ENCODE results near the gene MTHFD2. TPM values are rescaled to one million over a fixed set of nuclear protein-coding genes. Genes with fewer than 3 reads are reported as not detected.

MTHFD2 gene
- total and polyA plus RNA-seq, 2 donors (not counting 3 experiments of a cell fraction or from before 2014, with no cell fraction given): 25.6 to 83.2 TPM

GRCh38 chr2:74205113-74205512, 6.7 kb downstream of the MTHFD2 start:
- H3K4me3 ChIP-seq (replicated peaks in 1 of 3; ENCODE audit: insufficient read depth in 1 of 3, low read depth in 1 of 3, low read length in 3 of 3): no peak overlapping the region
- TF ChIP-seq EZH2 (IDR thresholded peaks at IDR 0.05; ENCODE audit: borderline replicate concordance, low read depth, low read length, severe bottlenecking): no peak
- no peak for TF ChIP-seq POLR2A (IDR thresholded peaks at IDR 0.05; ENCODE audit: low read depth, low read length)
- TF ChIP-seq MAX (IDR thresholded peaks at IDR 0.05; ENCODE audit: insufficient read depth, insufficient read length): no peak
- no peak for TF ChIP-seq GATA2 (IDR thresholded peaks at IDR 0.05; ENCODE audit: insufficient read depth, insufficient read length, low read depth, low read length)
- TF ChIP-seq MYC (IDR thresholded peaks at IDR 0.05; ENCODE audit: low read depth, low read length): no peak
- TF ChIP-seq FOS (IDR thresholded peaks at IDR 0.05; ENCODE audit: borderline replicate concordance, insufficient read depth, low read length): no peak
- no peak for TF ChIP-seq CTCF (IDR thresholded peaks at IDR 0.05; ENCODE audit: extremely low read depth in 1 of 2, insufficient read depth in 1 of 2, low read depth in 1 of 2, low read length in 2 of 2)
- TF ChIP-seq POLR2AphosphoS5 (IDR thresholded peaks at IDR 0.05; ENCODE audit: insufficient read depth, low read depth, low read length): no peak
- no peak for TF ChIP-seq JUN (IDR thresholded peaks at IDR 0.05; ENCODE audit: borderline replicate concordance, insufficient read depth, insufficient read length, low read depth)
- CTCF ChIA-PET: interaction anchor here (1.2 to 1.9 kb wide), 2 partner anchors 11 to 381 kb away, joined by 3 to 5 read pairs; no protein-coding TSS in a partner anchor
- no peaks in the 10 kb centered on the region for H3K9me1 ChIP-seq (replicated peaks; ENCODE audit: control insufficient read depth, extremely low read depth, insufficient read depth, low read length)
- H3K4me1 ChIP-seq (ENCODE audit: control insufficient read depth, extremely low read depth, insufficient read depth, low read length): peaks cover 22% of the 10 kb centered on the region
- BruUV-seq (replicated peaks): no TSS peak
- no peaks in the 10 kb centered on the region for H3K9me3 ChIP-seq (replicated peaks; ENCODE audit: control insufficient read depth, insufficient read depth, low read length)
- no peaks in the 10 kb centered on the region for H3K27me3 ChIP-seq (ENCODE audit: control insufficient read depth in 2 of 2, insufficient read depth in 2 of 2, low read length in 2 of 2)
- H2AFZ ChIP-seq (ENCODE audit: low read depth, low read length): no peak overlapping the region
- H3K4me2 ChIP-seq (ENCODE audit: insufficient read depth, low read length): no peak overlapping the region
- no peak for FAIRE-seq
- POLR2A ChIA-PET: no interaction called here
- H3K79me2 ChIP-seq (ENCODE audit: control insufficient read depth, insufficient read depth, low read length): peaks cover 76% of the 10 kb centered on the region
- dilution Hi-C loops (cut with MboI; ENCODE audit: extremely low pct_ligation_motif_present, low sequenced_read_pairs): no loop called here
- intact Hi-C loops (cut with micrococcal nuclease): no loop called here
- no peak for DNase-seq (ENCODE audit: low read depth, low spot score)
- no peak overlapping the region for H3K9ac ChIP-seq (replicated peaks; ENCODE audit: extremely low read depth, insufficient read depth, low read length)
- H4K20me1 ChIP-seq (replicated peaks; ENCODE audit: control insufficient read depth, extremely low read depth, insufficient read depth, low read length): no peaks in the 10 kb centered on the region
- no peak overlapping the region for H3K27ac ChIP-seq (ENCODE audit: insufficient read depth, low read depth, low read length)
- peaks cover 2 to 15% of the 10 kb centered on the region in 2 experiments for H3K36me3 ChIP-seq (ENCODE audit: control insufficient read depth in 2 of 2, extremely low read depth in 1 of 2, insufficient read depth in 2 of 2, low read length in 2 of 2)

All from endothelial cell of umbilical vein (primary cell).